Measurements from ENCODE around the gene C1orf56.

Gene C1orf56, protein sequence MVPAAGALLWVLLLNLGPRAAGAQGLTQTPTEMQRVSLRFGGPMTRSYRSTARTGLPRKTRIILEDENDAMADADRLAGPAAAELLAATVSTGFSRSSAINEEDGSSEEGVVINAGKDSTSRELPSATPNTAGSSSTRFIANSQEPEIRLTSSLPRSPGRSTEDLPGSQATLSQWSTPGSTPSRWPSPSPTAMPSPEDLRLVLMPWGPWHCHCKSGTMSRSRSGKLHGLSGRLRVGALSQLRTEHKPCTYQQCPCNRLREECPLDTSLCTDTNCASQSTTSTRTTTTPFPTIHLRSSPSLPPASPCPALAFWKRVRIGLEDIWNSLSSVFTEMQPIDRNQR

GRCh38 chr1:151047591-151047924 lies at the start of gene C1orf56:
TSS of gene C1orf56 (plus strand) at chr1:151047751. CDS start at chr1:151047848, 97 bp downstream.
- peak; percentile 61 for DNase-seq

DNA sequence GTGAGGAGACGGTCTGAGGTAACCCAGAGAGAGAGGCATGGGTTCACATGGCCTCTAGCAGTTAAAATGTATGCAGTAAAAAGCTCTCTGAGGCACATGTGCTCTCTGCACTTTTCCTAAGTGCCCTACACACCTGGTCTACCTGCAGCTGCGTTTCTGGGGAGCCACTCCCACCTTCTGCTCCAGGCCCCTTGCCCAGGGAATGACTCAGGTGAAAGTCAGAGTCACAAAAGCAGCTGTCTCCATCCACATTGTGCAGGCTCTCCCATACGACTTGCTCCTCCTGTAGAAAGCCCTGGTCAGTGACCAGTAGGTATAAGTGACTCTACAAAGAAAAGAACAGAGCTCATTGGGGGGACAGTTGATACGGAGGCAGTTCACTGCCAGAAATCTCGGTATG lies 49.6 kb upstream of the C1orf56 start:
- no peak for DNase-seq

DNA sequence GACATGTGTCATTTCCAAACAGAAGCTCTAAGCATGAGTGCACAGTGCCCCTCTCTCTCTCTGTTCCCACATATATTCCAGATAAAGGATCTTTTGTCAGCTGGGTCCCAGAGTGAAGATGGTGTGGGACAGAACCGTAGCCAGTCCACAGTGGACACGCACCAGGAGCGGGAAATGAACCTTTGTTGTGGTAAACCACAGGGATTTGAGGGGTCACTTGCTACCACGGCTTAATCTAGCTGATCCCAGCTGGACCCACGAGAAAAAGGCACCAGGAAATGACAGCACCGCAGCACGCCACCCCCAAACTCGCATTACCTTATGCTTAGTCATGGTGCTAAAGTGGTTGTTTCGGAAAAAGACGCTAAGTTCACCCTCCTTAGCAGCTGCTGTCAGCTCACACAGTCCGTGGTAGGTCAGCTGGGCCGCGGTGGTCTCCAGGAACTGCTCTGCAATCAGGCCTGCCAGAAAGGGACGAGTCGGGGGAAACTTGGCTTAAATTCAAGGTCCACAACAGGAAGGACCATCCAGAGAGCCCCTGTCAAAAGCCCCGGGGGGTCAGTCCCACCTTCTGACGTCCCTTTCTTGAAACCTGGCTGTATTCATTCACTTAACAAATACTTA lies 48.4 kb upstream of the C1orf56 start:
- DNase-seq: no peak

- DNase-seq: no peak
Measured at GRCh38 chr1:150999926-151000325, 47.6 kb upstream of the C1orf56 start.

DNA sequence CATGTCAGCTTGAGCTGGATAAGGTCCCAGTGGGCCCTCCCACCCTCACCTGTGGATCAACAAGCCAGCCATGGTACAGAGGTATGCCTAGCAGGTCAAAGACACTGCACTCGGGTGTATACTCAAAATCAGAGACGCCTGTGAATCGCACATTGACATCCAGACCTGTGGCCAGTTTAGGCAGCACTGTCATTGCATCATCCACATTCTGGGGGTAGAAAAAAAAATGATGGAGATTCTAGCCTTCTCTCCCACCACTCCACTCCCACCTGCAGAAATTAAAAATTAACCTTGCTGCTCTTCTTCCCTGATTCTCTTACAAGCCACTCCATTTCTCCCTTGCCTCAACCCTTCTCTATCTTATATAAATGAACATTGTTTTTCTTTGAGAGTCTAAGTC lies 47.1 kb upstream of the C1orf56 start:
- DNase-seq: no peak

GRCh38 chr1:151001602-151002001 lies 45.9 kb upstream of the C1orf56 start:
- DNase-seq: no peak

GRCh38 chr1:151002051-151002450 lies 45.5 kb upstream of the C1orf56 start:
- no peak for DNase-seq

DNA sequence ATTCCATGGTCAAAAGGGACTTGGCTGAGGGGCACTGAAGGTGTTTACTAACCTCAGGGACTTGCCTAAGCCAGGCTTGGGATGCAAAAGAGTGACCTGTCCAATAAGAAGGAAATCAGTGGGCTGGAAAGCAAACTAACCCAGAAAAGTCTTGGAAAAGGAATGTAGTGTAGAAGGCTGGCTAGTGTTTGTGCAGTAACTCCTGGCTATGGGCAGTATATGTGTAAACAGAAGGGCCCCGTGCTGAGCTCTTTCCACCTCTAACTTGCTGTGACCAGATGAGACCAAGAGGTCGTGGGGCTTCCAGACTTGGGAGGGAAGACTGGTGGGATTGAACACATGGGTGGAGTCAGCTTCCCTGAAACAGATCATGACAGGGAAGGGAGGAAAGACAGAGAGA lies 44.9 kb upstream of the C1orf56 start:
- DNase-seq: no peak

DNA sequence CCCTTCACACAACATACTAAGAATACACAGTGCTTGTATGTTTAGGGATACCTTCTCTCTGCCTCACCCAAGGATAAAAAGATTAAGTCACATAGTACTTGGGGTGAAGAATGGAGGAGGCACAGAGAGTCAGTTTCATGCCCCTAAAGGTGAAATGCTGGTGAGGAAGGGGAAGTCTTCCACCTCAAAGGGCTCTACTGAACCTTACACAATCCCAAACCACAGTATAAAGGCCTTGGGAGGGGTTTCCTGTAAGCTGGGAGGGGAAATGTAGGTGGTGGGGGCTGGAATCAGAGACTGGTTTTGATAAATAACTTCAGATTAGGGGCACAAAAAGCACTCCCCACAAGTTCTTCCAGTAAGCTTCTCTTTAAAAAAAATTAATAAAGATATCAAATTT lies 44.4 kb upstream of the C1orf56 start:
- DNase-seq: no peak

DNA sequence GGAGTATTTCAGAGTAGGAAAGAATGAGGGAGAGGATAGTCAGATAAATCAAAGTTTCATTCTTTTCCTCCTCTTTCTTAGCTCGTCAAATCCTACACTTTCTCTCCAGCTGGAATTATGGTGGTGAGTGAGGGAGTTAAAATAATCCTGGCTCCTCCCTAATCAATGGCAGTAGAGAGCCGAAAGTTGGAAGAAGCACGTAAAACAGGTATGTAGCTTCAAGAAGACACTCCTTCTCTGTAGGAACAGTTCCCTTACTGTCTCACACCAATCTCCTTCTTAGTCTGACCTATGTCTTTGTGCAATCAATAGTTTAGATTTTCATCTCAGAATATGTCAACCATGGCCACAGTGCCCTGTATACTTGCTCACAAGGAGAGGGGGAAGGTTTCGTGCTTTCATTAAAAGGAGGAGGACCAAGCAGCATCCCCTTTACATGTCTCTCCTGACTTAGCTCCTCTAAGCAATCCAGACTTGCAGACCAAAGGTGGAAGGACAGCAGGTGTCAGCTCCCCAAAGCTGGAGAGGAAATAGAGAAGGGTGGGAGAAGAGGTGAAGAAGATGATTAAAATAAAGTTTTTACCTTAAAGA lies 41.7 kb upstream of the C1orf56 start:
- DNase-seq: no peak

GRCh38 chr1:151006327-151007052 lies 41.1 kb upstream of the C1orf56 start, which contains the start of gene MINDY1:
TSS of gene MINDY1 (minus strand) at chr1:151006902. CDS start at chr1:151002617, 4,285 bp downstream.
- no peak for DNase-seq

GRCh38 chr1:151007853-151008243 lies 39.7 kb upstream of the C1orf56 start:
- no peak for DNase-seq

GRCh38 chr1:151008244-151009205 lies 39.0 kb upstream of the C1orf56 start, which contains the start of gene PRUNE1:
TSS of gene PRUNE1 (plus strand) at chr1:151008449. CDS start at chr1:151008633, 184 bp downstream.
- peak; percentile 97 for DNase-seq

DNA sequence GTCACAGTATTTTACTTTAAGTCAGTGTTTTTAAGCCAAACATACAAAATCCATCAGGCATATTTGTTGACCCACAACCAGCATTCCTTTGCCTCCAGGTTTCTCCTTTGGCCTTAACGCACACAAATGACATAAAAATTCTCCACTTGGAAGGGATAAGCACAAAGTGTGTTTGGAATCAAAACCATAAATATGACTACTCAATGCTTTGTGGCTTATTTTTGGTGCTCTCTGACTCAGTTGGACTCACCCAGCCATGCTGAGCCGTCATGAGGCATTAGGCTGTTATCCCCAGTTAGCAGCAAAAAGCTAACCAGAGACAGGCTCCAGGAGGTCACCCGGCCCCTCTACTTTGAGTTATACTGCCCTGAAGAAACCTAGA lies 38.4 kb upstream of the C1orf56 start:
- no peak for DNase-seq

DNA sequence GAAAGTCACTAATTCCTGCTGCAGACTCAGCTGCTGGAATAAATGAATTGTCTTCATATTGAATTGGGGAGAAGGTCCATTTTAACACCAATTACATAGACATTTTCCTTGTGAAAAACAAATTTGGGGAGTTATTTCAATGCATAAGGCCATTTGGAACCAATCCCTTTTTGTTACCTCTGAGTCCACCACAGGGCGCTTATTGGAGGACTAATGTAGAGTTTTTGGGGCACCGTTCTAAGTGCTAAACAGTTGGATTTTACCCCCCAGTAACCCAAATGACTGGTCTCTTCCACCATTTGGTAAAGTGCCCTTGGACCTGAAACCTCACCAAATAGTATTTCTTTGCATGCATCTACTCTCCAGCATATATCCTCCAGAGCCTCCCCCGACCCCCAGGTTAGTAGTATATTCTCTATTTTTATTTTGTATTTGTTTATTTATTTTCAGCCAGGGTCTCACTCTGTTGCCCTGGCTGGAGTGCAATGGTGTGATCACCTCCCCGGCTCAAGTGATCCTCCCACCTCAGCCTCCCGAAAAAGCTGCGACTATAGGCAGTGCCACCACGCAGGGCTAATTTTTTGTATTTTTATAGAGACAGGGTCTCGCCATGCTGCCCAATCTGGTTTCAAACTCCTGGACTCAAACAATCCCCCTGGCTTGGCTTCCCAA lies 37.7 kb upstream of the C1orf56 start:
- DNase-seq: no peak

- DNase-seq: no peak
Measured at GRCh38 chr1:151010346-151010726, 37.2 kb upstream of the C1orf56 start.

DNA sequence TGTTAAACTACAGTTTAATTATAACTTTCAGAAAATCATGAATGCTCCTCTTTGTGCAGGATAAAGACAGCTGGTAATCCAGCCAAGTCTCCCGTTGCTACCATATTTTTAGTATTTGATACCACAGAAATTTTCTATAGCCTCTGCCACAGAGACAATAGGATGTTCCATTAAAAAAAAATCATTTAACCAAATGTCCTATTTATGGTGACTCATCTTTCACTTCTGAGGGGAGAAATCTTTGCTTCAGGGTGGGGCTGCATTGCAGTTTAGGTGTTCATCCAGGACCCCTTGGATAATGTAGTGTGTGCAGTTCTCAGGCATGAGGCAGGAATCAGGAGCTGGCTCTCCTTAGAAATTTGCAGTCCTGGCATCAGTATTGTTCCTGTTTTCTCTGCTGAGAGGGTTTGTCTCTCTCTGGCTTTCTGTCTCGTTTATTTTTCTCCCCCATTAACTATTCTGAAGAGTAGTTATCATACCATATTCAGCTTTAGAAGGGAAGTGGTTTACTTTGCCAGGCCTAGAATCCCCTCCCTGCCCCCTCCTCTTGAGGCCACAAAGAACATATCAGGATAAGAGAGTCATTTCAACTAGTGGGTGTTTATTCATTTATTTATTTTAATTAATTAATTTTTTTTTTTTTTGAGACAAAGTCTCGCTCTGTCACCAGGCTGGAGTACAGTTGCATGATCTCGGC lies 36.2 kb upstream of the C1orf56 start:
- DNase-seq: no peak

DNA sequence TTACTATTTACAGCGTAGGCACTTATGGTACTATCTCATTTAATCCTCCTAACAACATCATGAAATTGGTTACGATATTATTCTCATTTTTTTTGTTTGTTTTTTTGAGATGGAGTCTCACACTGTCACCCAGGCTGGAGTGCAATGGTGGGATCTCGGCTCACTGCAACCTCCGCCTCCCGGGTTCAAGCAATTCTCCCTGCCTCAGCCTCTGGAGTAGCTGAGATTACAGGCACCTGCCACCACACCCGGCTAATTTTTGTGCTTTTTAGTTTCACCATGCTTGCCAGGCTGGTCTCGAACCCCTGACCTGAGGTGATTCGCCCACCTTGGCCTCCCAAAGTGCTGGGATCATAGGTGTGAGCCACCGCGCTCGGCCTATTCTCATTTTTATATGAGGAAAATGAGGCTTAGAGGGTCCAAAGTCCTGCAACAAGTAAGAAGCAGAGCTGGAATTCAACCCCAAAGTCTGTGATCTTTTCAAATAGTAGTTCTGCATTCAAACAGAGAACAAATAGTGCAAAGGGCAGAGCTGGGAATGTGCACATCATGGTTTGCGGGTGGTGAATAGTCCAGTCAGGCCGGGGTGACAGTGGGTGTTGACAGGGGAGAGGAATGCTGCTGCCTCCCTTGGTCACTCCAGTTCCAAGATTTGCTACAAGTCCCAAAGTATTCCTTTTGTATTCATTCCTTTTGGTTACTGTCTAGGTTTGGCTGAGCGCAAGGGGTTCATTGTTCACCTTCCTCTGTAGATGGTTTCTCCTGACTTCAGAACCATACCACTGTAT lies 34.7 kb upstream of the C1orf56 start:
- DNase-seq: no peak

GRCh38 chr1:151013518-151013917 lies 34.0 kb upstream of the C1orf56 start:
- no peak for DNase-seq

GRCh38 chr1:151024540-151025146 lies 22.9 kb upstream of the C1orf56 start:
- DNase-seq: peak; percentile 89
